Epithelial cell of proximal tubule (primary cell): Measurements from ENCODE around the gene GTF2H4. TPM values are rescaled to one million over a fixed set of nuclear protein-coding genes. Genes with fewer than 3 reads are reported as not detected.
"Not testable (repeated sequence)": the region's sequence is repeated elsewhere in the genome, so short reads cannot be mapped to it uniquely, and the experiment has no call there.

ENCODE experiments used
- DNase-seq: peaks from one replicate; pipeline ENCODE4 v3.0.0-alpha.2; 2011; ENCODE audit warnings: low read depth
- H3K4me3 ChIP-seq: 2 replicates; pipeline ENCODE4 v1.5.1; 2011; ENCODE audit warnings: low read depth, mild to moderate bottlenecking, low read length
- total RNA-seq: library from RNA; depleted of rRNA; stranded (reverse); fragments of >200 nt; gene quantifications from 2 replicates; pipeline ENCODE4 v1.2.3, GENCODE V29; 2015
- TF ChIP-seq, protein P1 (sequence below): conservative IDR thresholded peaks from 2 replicates; pipeline ENCODE4 v1.5.1; 2012; ENCODE audit warnings: low read depth, mild to moderate bottlenecking, low read length

Gene GTF2H4
- total RNA-seq, 1 donor from 2014 or later, result 19.1 TPM

DNA sequence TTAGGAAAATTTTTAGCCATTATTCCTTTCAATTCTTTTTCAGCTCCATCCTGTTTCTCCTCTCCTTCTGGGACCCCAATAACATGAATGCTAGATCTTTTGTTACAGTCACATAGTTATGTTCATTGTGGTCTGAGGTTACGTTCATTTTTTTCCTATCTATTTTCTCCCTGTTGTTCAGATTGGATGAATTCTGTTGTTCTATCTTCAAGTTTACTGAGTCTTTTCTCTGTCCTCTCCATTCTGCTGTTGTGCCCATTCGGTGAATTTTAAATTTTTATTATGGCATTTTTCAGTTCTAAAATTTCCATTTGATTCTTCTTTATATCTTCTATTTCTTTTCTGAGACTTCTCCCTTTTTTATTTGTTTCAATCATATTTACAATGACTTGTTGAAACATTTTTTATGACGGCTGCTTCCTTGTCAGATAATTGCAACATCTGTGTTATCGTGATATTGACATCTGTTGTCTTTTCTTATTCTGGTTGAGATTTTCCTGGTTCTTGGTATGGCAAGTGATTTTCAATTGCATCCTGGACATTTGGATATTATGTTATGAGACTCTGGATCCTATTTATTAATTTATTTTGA, 36.3 kb upstream of the GTF2H4 start:
- DNase-seq, result no peak
- TF ChIP-seq, protein P1, sequence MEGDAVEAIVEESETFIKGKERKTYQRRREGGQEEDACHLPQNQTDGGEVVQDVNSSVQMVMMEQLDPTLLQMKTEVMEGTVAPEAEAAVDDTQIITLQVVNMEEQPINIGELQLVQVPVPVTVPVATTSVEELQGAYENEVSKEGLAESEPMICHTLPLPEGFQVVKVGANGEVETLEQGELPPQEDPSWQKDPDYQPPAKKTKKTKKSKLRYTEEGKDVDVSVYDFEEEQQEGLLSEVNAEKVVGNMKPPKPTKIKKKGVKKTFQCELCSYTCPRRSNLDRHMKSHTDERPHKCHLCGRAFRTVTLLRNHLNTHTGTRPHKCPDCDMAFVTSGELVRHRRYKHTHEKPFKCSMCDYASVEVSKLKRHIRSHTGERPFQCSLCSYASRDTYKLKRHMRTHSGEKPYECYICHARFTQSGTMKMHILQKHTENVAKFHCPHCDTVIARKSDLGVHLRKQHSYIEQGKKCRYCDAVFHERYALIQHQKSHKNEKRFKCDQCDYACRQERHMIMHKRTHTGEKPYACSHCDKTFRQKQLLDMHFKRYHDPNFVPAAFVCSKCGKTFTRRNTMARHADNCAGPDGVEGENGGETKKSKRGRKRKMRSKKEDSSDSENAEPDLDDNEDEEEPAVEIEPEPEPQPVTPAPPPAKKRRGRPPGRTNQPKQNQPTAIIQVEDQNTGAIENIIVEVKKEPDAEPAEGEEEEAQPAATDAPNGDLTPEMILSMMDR, result no peak

DNA sequence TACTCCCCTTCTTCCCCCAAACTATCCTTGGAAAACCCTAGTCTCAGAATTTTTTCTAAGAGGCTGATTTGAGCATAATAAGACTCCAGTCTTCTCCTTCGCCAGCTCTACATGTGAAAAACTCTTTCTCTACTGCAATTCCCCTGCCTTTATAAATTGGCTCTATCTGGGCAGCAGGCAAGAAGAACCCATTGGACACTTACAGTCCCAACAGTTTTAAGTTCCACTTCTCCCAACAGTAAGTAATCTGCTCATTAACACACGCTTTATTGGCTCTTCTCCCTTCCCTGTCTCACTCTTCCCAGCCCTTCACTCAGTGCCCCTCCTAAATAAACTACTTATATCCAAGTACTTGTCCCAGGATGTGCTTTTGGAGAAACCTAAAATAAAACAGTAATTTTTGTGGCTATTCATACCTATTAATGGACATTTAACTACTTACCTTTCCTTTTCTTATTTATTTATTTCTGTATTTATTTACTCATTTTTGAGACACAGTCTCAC, 34.8 kb upstream of the GTF2H4 start:
- DNase-seq, result no peak
- TF ChIP-seq, protein P1, result no peak
- H3K4me3 ChIP-seq, result no peak overlapping the region

More for the DNA sequence above, 36.3 kb upstream of the GTF2H4 start:
- no peak overlapping the region for H3K4me3 ChIP-seq

DNA sequence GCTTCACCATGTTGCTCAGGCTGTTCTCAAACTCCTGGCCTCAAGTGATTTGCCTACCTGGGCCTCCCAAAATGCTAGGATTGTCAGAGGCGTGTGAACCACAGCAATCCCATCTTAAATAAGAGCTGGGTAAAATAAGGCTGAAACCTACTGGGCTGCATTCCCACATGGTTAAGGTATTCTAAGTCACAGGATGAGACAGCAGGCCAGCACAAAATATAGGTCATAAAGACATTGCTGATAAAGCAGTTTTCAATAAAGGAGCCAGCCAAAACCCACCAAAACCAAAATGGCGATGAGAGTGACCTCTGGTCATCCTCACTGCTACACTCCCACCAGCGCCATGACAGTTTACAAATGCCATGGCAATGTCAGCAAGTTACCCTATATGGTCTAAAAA, 34.2 kb upstream of the GTF2H4 start:
- not testable (repeated sequence) for DNase-seq, H3K4me3 ChIP-seq

DNA sequence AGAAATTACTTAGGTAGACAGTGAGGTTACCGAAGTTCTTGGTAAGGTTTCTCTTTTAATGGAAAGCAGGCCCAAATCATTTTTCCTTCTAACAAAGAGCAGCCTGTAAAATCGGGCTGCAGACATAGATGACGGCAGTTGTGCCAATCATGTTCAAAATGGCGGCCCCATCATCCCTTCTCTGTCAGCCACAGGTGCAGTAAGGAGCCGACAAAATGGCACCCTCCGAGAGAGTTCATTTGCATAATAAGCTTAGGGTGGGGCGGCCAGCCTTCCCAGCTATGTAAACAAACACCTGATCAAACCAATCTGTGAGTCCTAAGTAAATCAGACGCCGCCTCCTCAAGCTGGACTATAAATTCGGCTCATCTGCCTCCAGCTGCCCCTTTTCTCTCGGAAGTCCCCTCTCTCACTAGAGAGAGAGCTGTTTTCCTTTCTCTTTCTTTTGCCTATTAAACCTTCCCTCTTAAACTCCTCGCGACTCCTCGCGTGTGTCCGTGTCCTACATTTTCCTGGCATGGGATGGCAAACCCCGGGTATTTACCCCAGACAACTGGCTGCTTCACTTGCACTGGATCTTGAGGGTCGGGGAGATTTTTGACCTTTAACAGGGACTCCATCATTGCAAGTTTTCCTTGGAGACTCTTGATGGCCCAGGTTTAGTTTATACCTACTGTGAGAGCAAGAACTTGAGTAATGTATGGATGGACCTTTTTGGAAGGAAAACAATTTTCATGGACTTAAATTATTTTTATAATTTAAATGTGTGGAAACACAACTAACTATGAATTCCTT, 32.6 kb upstream of the GTF2H4 start:
- TF ChIP-seq, protein P1, result no peak
- DNase-seq, result no peak
- H3K4me3 ChIP-seq, result no peak overlapping the region

DNA sequence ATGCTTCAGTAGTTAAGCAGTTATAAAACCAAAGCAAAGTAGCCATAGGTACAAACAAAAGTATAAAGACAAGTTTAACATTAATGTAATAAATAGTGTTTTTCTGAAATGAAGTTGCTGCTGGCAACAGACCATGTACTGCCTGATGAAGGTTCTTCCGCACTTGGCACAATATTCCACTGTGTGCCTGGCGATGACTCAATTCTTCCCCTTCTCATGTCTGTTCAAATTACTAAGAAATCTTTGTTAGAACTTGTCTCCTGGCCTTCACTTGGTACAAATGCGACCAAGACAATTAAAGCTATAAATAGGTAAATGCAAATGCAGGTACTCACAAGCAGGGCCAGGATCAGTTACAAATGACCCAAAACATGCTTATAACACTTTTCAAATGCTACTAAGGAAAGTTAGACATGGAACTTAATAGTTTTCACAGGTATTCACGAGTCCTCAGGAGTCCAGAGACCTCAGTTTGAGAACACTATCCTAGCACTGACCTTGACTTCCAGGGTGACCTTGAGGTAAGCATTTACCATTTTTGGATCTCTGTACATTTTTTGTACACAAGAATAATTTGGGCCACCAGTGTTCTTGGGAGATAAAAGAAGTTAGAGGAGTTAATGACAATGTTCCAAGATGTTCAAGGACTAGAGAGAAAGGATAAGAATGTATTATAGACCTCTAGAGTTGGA, 31.8 kb upstream of the GTF2H4 start:
- DNase-seq, result no peak
- no peak overlapping the region for H3K4me3 ChIP-seq
- TF ChIP-seq, protein P1, result no peak

DNA sequence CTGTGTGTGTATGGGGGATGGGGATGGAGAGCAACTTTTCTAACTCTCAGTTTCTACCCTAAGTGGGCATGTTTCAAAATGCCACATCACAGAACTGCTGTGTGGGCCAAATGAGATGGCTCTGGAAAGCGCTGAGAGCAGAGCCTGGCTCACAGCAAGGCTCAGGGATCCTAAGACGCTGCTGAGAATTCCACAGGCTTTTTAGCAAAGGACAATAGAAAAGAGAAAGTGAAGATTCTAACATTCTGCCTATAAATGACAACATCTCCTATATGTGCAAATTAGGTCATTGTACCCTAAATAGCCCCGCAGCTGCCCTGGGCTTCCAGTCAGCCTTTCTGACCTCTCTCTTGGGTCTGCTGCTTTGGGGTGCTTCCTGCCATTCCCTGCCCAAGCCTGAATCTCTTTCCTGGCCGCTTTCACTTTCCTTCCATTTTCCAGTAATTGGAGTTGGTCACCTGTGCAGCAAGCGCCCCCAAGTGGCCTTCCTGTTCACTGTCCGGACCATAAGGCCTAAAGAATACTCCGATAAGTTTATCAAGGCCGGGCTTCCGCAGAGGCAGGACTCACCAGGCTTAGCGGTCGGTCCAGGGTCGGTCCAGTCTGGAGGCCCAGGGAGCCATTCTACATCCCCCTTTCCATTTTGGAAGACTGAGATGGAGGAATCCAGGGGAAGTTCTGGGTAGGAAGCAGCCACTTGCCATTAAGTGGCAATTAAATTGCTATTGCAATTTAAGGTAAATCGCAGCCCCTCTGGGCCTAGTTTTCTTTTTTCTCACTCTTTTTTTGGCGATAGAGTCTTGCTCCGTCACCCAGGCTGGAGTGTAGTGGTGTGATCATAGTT, 30.4 kb upstream of the GTF2H4 start:
- TF ChIP-seq, protein P1, result peak; percentile 98
- DNase-seq, result no peak
- peak overlapping the region; percentile 42 for H3K4me3 ChIP-seq
